ENCODE measurements around the gene KCNQ4.

KCNQ4 gene

GRCh38 chr1:40825435-40825788 lies 41.8 kb downstream of the KCNQ4 start:
- Histone ChIP-seq H3F3A (ENCODE audit: insufficient read depth, low read length) (no peaks in the 10 kb centered on the region), H3K79me2 (ENCODE audit: insufficient read depth, low read length) (no peaks in the 10 kb centered on the region), H3K27me3 (ENCODE audit: insufficient read depth, low read length) (peaks cover 4% of the 10 kb centered on the region; the same call in 1 of the 2 replicates), H3K9me3 (ENCODE audit: low read length) (no peaks in the 10 kb centered on the region), H3K9me2 (ENCODE audit: low read depth, low read length) (no peaks in the 10 kb centered on the region), H2AFZ (ENCODE audit: low read length) (no peak overlapping the region), H3K4me1 (ENCODE audit: insufficient read depth, low read length, severe bottlenecking) (no peaks in the 10 kb centered on the region), H3K27ac (ENCODE audit: low read depth, low read length, poor library complexity, severe bottlenecking) (no peak overlapping the region), H3K36me3 (ENCODE audit: insufficient read depth, low read length) (no peaks in the 10 kb centered on the region), H3K4me3 (ENCODE audit: low read depth, low read length, poor library complexity, severe bottlenecking) (no peak overlapping the region), H4K20me1 (ENCODE audit: insufficient read depth, low read length) (no peaks in the 10 kb centered on the region), H3K9ac (ENCODE audit: low read length) (no peak overlapping the region), H3K4me2 (ENCODE audit: low read length) (no peak overlapping the region)
- no peak for TF ChIP-seq CTCF (IDR thresholded peaks at IDR 0.05; ENCODE audit: low read length)
- TF ChIP-seq EZH2 (IDR thresholded peaks at IDR 0.05; ENCODE audit: borderline replicate concordance, low read length): no peak

GRCh38 chr1:40825996-40826395 lies 42.4 kb downstream of the KCNQ4 start:
- Histone ChIP-seq H3K36me3 (ENCODE audit: insufficient read depth, low read length) (no peaks in the 10 kb centered on the region), H3F3A (ENCODE audit: insufficient read depth, low read length) (no peaks in the 10 kb centered on the region), H3K4me3 (ENCODE audit: low read depth, low read length, poor library complexity, severe bottlenecking) (no peak overlapping the region), H2AFZ (ENCODE audit: low read length) (no peak overlapping the region), H3K27me3 (ENCODE audit: insufficient read depth, low read length) (peaks cover 4% of the 10 kb centered on the region; the same call in 1 of the 2 replicates), H3K9me3 (ENCODE audit: low read length) (no peaks in the 10 kb centered on the region), H4K20me1 (ENCODE audit: insufficient read depth, low read length) (no peaks in the 10 kb centered on the region), H3K4me2 (ENCODE audit: low read length) (no peak overlapping the region), H3K9me2 (ENCODE audit: low read depth, low read length) (no peaks in the 10 kb centered on the region), H3K79me2 (ENCODE audit: insufficient read depth, low read length) (no peaks in the 10 kb centered on the region), H3K27ac (ENCODE audit: low read depth, low read length, poor library complexity, severe bottlenecking) (no peak overlapping the region), H3K9ac (ENCODE audit: low read length) (no peak overlapping the region), H3K4me1 (ENCODE audit: insufficient read depth, low read length, severe bottlenecking) (no peaks in the 10 kb centered on the region)
- TF ChIP-seq CTCF (IDR thresholded peaks at IDR 0.05; ENCODE audit: low read length) (no peak), EZH2 (IDR thresholded peaks at IDR 0.05; ENCODE audit: borderline replicate concordance, low read length) (no peak)

GRCh38 chr1:40829631-40830245 lies 46.2 kb downstream of the KCNQ4 start:
- no peaks in the 10 kb centered on the region for H4K20me1 ChIP-seq (ENCODE audit: insufficient read depth, low read length)
- H2AFZ ChIP-seq (ENCODE audit: low read length): no peak overlapping the region
- H3K27me3 ChIP-seq (ENCODE audit: insufficient read depth, low read length): no peaks in the 10 kb centered on the region; the same call in 1 of the 2 replicates
- no peaks in the 10 kb centered on the region for H3K4me1 ChIP-seq (ENCODE audit: insufficient read depth, low read length, severe bottlenecking)
- no peaks in the 10 kb centered on the region for H3K9me2 ChIP-seq (ENCODE audit: low read depth, low read length)
- no peak overlapping the region for H3K4me2 ChIP-seq (ENCODE audit: low read length)
- no peak overlapping the region for H3K9ac ChIP-seq (ENCODE audit: low read length)
- no peaks in the 10 kb centered on the region for H3K36me3 ChIP-seq (ENCODE audit: insufficient read depth, low read length)
- no peak for TF ChIP-seq EZH2 (IDR thresholded peaks at IDR 0.05; ENCODE audit: borderline replicate concordance, low read length)
- TF ChIP-seq CTCF (IDR thresholded peaks at IDR 0.05; ENCODE audit: low read length): no peak
- no peaks in the 10 kb centered on the region for H3K79me2 ChIP-seq (ENCODE audit: insufficient read depth, low read length)
- no peaks in the 10 kb centered on the region for H3F3A ChIP-seq (ENCODE audit: insufficient read depth, low read length)
- H3K27ac ChIP-seq (ENCODE audit: low read depth, low read length, poor library complexity, severe bottlenecking): no peak overlapping the region
- H3K9me3 ChIP-seq (ENCODE audit: low read length): no peaks in the 10 kb centered on the region
- no peak overlapping the region for H3K4me3 ChIP-seq (ENCODE audit: low read depth, low read length, poor library complexity, severe bottlenecking)
